WTC11 (cell line): ENCODE data around the gene RELCH.

Experiments used
- ATF1 ChIP-seq: sonication (generic); formaldehyde crosslinking; IDR thresholded peaks from 2 replicates; pipeline ENCODE4 v1.8.1; 2023; ENCODE audit warnings: mild to moderate bottlenecking, moderate library complexity, missing genetic modification reagents
- FOXP4 ChIP-seq: sonication (generic); formaldehyde crosslinking; IDR thresholded peaks from 2 replicates; pipeline ENCODE4 v1.8.0; 2022; ENCODE audit warnings: mild to moderate bottlenecking, missing genetic modification reagents
- GRHL2 ChIP-seq: fragments of 250-450 bp; sonication (Bioruptor Pico); IDR thresholded peaks from 2 replicates; pipeline ENCODE4 v1.8.0; 2022; ENCODE audit warnings: mild to moderate bottlenecking, moderate library complexity; ENCODE audit not compliant: insufficient replicate concordance, severe bottlenecking
- NFYB ChIP-seq: sonication (generic); formaldehyde crosslinking; conservative IDR thresholded peaks from 2 replicates; pipeline ENCODE4 v1.8.0; 2022; ENCODE audit warnings: low read depth, missing genetic modification reagents
- OVOL2 ChIP-seq: fragments of 250-450 bp; sonication (Bioruptor Pico); IDR thresholded peaks from 2 replicates; pipeline ENCODE4 v1.9.0; 2021; ENCODE audit warnings: mild to moderate bottlenecking, borderline replicate concordance
- TCF7 ChIP-seq: sonication (generic); formaldehyde crosslinking; IDR thresholded peaks from 2 replicates; pipeline ENCODE4 v1.8.0; 2022; ENCODE audit warnings: mild to moderate bottlenecking, low read depth, missing genetic modification reagents, moderate library complexity
- TEAD4 ChIP-seq: sonication (generic); formaldehyde crosslinking; IDR thresholded peaks from 2 replicates; pipeline ENCODE4 v1.8.0; 2022; ENCODE audit warnings: mild to moderate bottlenecking, missing genetic modification reagents
- TF ChIP-seq, protein P1 (sequence below): fragments of 200-600 bp; IDR thresholded peaks from 2 replicates; pipeline ENCODE4 v1.8.0; 2022; ENCODE audit warnings: antibody characterized with exemption
- TF ChIP-seq, protein P2 (sequence below): sonication (generic); formaldehyde crosslinking; IDR thresholded peaks from 2 replicates; pipeline ENCODE4 v1.8.1; 2022; ENCODE audit warnings: missing genetic modification reagents, borderline replicate concordance
- TF ChIP-seq, protein P3 (sequence below): sonication (generic); formaldehyde crosslinking; IDR thresholded peaks from 2 replicates; pipeline ENCODE4 v1.8.1; 2022; ENCODE audit warnings: low read depth, missing genetic modification reagents, borderline replicate concordance
- TF ChIP-seq, protein P4 (sequence below): sonication (generic); formaldehyde crosslinking; IDR thresholded peaks from 2 replicates; pipeline ENCODE4 v1.8.1; 2023; ENCODE audit warnings: mild to moderate bottlenecking, moderate library complexity, missing genetic modification reagents
- TF ChIP-seq, protein P5 (sequence below): sonication (generic); formaldehyde crosslinking; IDR thresholded peaks from 2 replicates; pipeline ENCODE4 v1.8.0; 2022; ENCODE audit warnings: mild to moderate bottlenecking, missing genetic modification reagents
- TF ChIP-seq, protein P6 (sequence below): sonication (generic); formaldehyde crosslinking; IDR thresholded peaks from 2 replicates; pipeline ENCODE4 v1.8.0; 2022; ENCODE audit warnings: missing genetic modification reagents

- TF ChIP-seq ATF1 (CRISPR knock-in tag) (no peak), FOXP4 (CRISPR knock-in tag) (no peak), GRHL2 (CRISPR knock-in tag) (no peak), NFYB (CRISPR knock-in tag) (no peak), TCF7 (CRISPR knock-in tag) (no peak), TEAD4 (no peak), OVOL2 (CRISPR knock-in tag) (no peak)
- TF ChIP-seq, protein P1, sequence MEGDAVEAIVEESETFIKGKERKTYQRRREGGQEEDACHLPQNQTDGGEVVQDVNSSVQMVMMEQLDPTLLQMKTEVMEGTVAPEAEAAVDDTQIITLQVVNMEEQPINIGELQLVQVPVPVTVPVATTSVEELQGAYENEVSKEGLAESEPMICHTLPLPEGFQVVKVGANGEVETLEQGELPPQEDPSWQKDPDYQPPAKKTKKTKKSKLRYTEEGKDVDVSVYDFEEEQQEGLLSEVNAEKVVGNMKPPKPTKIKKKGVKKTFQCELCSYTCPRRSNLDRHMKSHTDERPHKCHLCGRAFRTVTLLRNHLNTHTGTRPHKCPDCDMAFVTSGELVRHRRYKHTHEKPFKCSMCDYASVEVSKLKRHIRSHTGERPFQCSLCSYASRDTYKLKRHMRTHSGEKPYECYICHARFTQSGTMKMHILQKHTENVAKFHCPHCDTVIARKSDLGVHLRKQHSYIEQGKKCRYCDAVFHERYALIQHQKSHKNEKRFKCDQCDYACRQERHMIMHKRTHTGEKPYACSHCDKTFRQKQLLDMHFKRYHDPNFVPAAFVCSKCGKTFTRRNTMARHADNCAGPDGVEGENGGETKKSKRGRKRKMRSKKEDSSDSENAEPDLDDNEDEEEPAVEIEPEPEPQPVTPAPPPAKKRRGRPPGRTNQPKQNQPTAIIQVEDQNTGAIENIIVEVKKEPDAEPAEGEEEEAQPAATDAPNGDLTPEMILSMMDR: peak; percentile 81
- TF ChIP-seq, protein P2, sequence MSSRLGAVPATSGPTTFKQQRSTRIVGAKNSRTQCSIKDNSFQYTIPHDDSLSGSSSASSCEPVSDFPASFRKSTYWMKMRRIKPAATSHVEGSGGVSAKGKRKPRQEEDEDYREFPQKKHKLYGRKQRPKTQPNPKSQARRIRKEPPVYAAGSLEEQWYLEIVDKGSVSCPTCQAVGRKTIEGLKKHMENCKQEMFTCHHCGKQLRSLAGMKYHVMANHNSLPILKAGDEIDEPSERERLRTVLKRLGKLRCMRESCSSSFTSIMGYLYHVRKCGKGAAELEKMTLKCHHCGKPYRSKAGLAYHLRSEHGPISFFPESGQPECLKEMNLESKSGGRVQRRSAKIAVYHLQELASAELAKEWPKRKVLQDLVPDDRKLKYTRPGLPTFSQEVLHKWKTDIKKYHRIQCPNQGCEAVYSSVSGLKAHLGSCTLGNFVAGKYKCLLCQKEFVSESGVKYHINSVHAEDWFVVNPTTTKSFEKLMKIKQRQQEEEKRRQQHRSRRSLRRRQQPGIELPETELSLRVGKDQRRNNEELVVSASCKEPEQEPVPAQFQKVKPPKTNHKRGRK (CRISPR knock-in tag): no peak
- TF ChIP-seq, protein P3, sequence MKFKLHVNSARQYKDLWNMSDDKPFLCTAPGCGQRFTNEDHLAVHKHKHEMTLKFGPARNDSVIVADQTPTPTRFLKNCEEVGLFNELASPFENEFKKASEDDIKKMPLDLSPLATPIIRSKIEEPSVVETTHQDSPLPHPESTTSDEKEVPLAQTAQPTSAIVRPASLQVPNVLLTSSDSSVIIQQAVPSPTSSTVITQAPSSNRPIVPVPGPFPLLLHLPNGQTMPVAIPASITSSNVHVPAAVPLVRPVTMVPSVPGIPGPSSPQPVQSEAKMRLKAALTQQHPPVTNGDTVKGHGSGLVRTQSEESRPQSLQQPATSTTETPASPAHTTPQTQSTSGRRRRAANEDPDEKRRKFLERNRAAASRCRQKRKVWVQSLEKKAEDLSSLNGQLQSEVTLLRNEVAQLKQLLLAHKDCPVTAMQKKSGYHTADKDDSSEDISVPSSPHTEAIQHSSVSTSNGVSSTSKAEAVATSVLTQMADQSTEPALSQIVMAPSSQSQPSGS (CRISPR knock-in tag): no peak
- TF ChIP-seq, protein P4, sequence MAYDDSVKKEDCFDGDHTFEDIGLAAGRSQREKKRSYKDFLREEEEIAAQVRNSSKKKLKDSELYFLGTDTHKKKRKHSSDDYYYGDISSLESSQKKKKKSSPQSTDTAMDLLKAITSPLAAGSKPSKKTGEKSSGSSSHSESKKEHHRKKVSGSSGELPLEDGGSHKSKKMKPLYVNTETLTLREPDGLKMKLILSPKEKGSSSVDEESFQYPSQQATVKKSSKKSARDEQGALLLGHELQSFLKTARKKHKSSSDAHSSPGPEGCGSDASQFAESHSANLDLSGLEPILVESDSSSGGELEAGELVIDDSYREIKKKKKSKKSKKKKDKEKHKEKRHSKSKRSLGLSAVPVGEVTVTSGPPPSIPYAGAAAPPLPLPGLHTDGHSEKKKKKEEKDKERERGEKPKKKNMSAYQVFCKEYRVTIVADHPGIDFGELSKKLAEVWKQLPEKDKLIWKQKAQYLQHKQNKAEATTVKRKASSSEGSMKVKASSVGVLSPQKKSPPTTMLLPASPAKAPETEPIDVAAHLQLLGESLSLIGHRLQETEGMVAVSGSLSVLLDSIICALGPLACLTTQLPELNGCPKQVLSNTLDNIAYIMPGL (CRISPR knock-in tag): no peak
- TF ChIP-seq, protein P5, sequence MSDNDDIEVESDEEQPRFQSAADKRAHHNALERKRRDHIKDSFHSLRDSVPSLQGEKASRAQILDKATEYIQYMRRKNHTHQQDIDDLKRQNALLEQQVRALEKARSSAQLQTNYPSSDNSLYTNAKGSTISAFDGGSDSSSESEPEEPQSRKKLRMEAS (CRISPR knock-in tag): no peak
- TF ChIP-seq, protein P6, sequence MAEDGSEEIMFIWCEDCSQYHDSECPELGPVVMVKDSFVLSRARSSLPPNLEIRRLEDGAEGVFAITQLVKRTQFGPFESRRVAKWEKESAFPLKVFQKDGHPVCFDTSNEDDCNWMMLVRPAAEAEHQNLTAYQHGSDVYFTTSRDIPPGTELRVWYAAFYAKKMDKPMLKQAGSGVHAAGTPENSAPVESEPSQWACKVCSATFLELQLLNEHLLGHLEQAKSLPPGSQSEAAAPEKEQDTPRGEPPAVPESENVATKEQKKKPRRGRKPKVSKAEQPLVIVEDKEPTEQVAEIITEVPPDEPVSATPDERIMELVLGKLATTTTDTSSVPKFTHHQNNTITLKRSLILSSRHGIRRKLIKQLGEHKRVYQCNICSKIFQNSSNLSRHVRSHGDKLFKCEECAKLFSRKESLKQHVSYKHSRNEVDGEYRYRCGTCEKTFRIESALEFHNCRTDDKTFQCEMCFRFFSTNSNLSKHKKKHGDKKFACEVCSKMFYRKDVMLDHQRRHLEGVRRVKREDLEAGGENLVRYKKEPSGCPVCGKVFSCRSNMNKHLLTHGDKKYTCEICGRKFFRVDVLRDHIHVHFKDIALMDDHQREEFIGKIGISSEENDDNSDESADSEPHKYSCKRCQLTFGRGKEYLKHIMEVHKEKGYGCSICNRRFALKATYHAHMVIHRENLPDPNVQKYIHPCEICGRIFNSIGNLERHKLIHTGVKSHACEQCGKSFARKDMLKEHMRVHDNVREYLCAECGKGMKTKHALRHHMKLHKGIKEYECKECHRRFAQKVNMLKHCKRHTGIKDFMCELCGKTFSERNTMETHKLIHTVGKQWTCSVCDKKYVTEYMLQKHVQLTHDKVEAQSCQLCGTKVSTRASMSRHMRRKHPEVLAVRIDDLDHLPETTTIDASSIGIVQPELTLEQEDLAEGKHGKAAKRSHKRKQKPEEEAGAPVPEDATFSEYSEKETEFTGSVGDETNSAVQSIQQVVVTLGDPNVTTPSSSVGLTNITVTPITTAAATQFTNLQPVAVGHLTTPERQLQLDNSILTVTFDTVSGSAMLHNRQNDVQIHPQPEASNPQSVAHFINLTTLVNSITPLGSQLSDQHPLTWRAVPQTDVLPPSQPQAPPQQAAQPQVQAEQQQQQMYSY (CRISPR knock-in tag): no peak
These were observed 3.4 kb upstream of the RELCH start for GRCh38 chr18:62183578-62184195.
